NCI-H345 treated with DMSO at 0.1 percent for 48 hours (cell line): ENCODE measurements around the gene TEX14.
"Not testable (repeated sequence)": the region's sequence is repeated elsewhere in the genome, so short reads cannot be mapped to it uniquely, and the experiment has no call there.

Source experiments
- DNase-seq: peaks from one replicate; lab custom pipeline; 2025; ENCODE audit not compliant: unreplicated experiment; lab: John Stamatoyannopoulos, UW

TEX14 gene

GRCh38 chr17:58690033-58690432 is 1.8 kb downstream of the TEX14 start:
- DNase-seq: not testable (repeated sequence)

DNA sequence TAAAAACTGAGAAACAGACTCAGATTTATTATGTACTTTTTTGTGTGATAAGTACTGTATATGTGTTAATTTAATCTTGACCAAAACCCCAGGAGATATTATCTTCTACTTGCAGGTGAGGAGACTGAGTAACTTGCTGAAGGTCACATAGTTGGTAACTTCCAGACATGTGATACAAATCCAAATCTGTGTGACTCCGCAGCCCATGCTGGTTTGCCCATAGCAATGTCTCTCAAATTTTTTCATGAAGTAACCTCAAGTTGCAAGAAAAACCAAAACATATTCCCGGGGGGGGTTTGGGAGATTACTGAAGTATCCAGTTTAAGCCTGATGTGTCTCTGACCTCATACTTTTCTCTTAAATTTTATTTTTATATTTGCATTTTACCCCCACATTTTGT is 3.3 kb downstream of the TEX14 start:
- DNase-seq: no peak

- no peak for DNase-seq
Measured at GRCh38 chr17:58686980-58687379, 4.9 kb downstream of the TEX14 start.

DNA sequence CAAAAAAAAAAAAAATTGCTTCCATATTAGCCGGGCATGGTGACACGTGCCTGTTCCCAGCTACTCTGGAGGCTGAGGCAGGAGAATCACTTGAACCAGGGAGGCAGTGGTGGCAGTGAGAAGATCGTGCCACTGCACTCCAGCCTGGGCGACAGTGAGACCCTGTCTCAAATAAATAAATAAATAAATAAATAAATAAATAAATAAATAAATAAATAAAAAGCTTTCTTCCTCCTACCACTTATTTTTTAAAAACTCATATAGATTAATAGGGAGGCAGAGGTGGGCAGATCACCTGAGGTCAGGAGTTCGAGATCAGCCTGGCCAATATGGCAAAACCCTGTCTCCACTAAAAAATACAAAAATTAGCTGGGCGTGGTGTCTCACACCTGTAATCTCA is 7.4 kb downstream of the TEX14 start:
- not testable (repeated sequence) for DNase-seq

GRCh38 chr17:58684003-58684402 is 7.8 kb downstream of the TEX14 start:
- DNase-seq: no peak

DNA sequence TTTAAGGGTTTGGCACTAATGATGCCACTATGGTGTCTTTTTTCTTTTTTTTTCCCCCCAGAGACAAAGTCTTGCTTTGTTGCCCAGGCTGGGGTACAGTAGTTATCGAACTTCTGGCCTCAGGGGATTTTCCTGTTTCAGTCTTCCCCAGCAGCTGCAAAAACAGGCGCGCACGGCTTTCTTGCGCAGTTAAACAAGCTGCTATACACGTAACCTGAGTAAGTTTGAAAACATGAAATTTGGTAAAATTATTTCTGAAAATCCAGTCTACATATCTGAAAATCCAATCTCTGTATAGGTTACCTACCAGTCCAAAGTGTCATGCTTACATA is 11.8 kb downstream of the TEX14 start:
- no peak for DNase-seq

- DNase-seq: no peak
Measured at GRCh38 chr17:58679263-58680037, 12.4 kb downstream of the TEX14 start.

- not testable (repeated sequence) for DNase-seq
Measured at GRCh38 chr17:58678287-58678686, 13.6 kb downstream of the TEX14 start.

- no peak for DNase-seq
Measured at GRCh38 chr17:58677194-58677880, 14.5 kb downstream of the TEX14 start.

DNA sequence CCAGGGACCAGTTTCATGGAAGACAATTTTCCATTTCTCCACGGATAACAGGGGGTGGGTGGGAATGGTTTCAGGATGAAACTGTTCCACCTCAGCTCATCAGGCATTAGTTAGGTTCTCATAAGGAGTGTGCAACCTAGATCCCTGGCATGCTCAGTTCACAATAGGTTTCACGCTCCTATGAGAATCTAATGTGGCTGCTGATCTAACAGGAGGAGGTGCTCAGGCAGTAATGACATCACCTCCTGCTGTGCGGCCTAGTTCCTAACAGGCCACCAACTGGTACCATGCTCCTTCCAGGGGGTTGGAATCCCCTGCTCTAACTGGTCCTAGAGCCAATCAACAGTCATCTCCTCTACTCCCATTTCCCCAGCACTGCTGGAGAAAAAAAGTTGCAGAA is 19.9 kb downstream of the TEX14 start:
- no peak for DNase-seq

- no peak for DNase-seq
Measured at GRCh38 chr17:58669853-58670252, 22.0 kb downstream of the TEX14 start.

- no peak for DNase-seq
Measured at GRCh38 chr17:58668598-58668935, 23.3 kb downstream of the TEX14 start.

- no peak for DNase-seq
Measured at GRCh38 chr17:58667934-58668597, 23.8 kb downstream of the TEX14 start.

DNA sequence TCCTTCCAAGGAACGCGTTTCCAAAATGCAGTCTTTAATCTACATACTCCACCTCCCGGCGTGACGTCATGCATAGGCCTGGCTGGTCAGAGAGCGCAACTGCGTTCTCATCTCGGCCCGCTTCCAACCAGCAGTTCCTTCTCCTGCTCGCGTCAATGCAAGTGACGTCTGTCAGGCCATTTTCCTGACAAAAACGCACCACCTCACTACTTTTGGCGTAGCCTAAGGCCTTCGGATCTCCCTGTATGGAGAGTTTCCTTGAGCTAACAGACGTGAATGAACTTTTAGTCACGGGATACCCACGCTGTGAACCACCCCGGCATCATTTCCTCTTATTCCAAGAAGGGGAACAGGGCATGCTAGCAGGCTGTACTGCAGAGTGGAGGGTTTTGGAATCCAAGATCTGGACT is 25.0 kb downstream of the TEX14 start:
- DNase-seq: no peak

- no peak for DNase-seq
Measured at GRCh38 chr17:58665946-58666857, 25.6 kb downstream of the TEX14 start.

GRCh38 chr17:58664302-58664701 is 27.5 kb downstream of the TEX14 start:
- DNase-seq: no peak

- DNase-seq: no peak
Measured at GRCh38 chr17:58661499-58661898, 30.3 kb downstream of the TEX14 start.

DNA sequence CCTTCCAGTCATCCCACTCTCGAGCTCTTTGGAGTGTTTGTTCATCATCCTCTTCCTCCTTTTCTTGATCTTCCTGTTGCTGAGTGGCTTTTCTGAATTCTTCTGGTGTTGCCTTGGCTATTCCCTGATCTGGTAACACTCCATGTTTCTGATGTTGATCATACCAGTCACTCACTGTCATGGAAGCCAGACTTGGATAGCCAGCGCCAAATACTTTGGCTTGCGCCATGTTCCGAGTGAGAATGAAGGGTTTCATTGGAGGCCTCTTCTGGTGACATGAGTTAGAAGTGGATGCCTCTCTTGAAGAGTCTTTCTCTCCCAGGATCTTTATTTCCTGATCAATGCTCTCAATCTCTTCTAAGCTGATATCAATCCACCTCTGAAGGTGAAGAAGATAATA is 31.2 kb downstream of the TEX14 start:
- no peak for DNase-seq

GRCh38 chr17:58659714-58660084 is 32.1 kb downstream of the TEX14 start:
- not testable (repeated sequence) for DNase-seq

DNA sequence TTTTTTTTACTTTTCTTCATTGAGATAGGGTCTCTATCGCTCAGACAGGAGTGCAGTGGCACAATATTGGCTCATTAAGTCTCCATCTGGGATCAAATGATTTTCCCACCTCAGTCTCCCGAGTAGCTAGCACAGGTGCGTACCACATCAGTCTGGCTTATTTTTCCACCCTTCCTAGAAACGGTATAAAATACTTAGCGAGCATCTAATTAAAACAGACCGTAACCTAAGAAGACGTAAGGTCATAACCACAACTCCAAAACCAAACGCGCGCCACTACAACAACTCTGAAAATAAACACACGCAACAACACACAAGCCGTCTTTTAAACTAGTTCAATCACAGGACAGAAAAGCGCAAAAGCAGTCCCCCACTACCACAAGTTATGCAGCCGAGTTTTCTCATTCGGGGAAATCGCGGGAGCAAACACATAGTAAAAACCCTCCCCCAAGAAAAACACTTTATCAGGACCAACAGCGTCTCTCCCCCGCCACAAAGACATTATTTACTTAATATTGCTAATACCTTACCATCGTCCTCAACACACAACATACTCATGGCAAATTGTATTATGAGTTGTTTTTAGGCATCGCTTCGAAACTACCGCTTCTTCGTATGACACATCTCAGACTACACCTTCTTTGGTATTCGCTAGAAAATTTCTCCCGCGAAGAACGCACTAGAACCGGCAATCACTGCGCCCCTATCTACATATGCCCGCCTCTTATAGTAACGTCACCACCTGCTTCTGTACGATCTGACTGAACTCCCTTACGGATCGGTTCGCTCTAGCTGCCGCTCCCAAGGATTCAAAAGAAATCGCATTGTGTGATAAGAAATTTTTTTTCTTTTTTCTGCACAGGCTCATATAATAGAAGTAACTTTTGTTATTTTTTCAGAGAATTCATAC is 32.8 kb downstream of the TEX14 start:
- peak; percentile 84 for DNase-seq
